Measurements from ENCODE around the gene C11orf68.

- no peak for TF ChIP-seq CTCF (IDR thresholded peaks at IDR 0.05)
- TF ChIP-seq EZH2 (IDR thresholded peaks at IDR 0.05; ENCODE audit: borderline replicate concordance, insufficient read depth, low read depth, low read length, poor library complexity, severe bottlenecking), result no peak
Measured at GRCh38 chr11:65928667-65929066, 9.8 kb upstream of the C11orf68 start.
